HCT116 (cell line): ENCODE data around the gene SHF. TPM values are rescaled to one million over a fixed set of nuclear protein-coding genes. Genes with fewer than 3 reads are reported as not detected.

Experiments
- ATAC-seq: fragments of 200-7000 bp; cut with Tn5 transposase; 2 replicates; pipeline ENCODE4 v1.9.1; 2020; ENCODE audit warnings: mild to moderate bottlenecking, moderate library complexity
- BruUV-seq: library from RNA; stranded (reverse); fragments of 400-500 nt; replicated peaks from 2 replicates; lab custom pipeline; 2021; lab: Mats Ljungman, UMichigan
- CTCF ChIA-PET: fragments of 300-600 bp; sonication (Branson Sonifier 250); formaldehyde crosslinking; loops from one replicate; lab custom pipeline; 2021; ENCODE audit warnings: antibody characterized with exemption; lab: Charles Lee
- POLR2A ChIA-PET: fragments of 300-600, 350-600 bp; sonication (Branson Sonifier 250); formaldehyde crosslinking; loops from one replicate; lab custom pipeline; 2021; ENCODE audit warnings: antibody characterized with exemption; lab: Charles Lee
- RAD21 ChIA-PET, 2 experiments: fragments of 300-600 bp; sonication (Branson Sonifier 250); formaldehyde crosslinking; loops; one replicate each; lab custom pipeline; 2023; ENCODE audit warnings: low total read pairs in 2 of 2; ENCODE audit not compliant: uncharacterized antibody in 2 of 2, unreplicated experiment in 2 of 2, low non-redundant PET in 1 of 2; lab: Charles Lee
- DNase-seq: peaks from one replicate; pipeline ENCODE4 v3.0.0-alpha.2; 2010; ENCODE audit warnings: low read depth, low spot score
- H2AFZ ChIP-seq: fragments of 200-600 bp; shearing (Covaris generic), sonication (generic); 2 replicates; pipeline ENCODE4 v1.6.1; 2017; ENCODE audit warnings: low read depth, mixed run types, mixed read lengths, antibody characterized with exemption, low read length; ENCODE audit not compliant: poor library complexity, severe bottlenecking
- H3K27ac ChIP-seq: 2 replicates; pipeline ENCODE4 v1.5.1; 2012; ENCODE audit warnings: low read depth, low read length
- H3K27me3 ChIP-seq: fragments of 200-600 bp; sonication (generic); 2 replicates; pipeline ENCODE4 v1.6.1; 2016; ENCODE audit warnings: mixed run types, low read length, mixed read lengths; ENCODE audit not compliant: insufficient read depth
- H3K36me3 ChIP-seq, 2 experiments: fragments of 200-500 bp in 1 of 2; fragments of 200-600 bp in 1 of 2; sonication (Bioruptor generic) in 1 of 2; sonication (generic) in 1 of 2; 2 replicates each; pipeline versions ENCODE4 v1.5.1 to v1.6.1; 2014 to 2016; ENCODE audit warnings: low read length in 2 of 2, inconsistent platforms in 1 of 2, mixed read lengths in 1 of 2, mixed run types in 1 of 2; ENCODE audit not compliant: insufficient read depth in 2 of 2, control insufficient read depth in 1 of 2
- H3K4me1 ChIP-seq, 2 experiments: fragments of 200-600 bp in 1 of 2; sonication (generic) in 1 of 2; 2 replicates each; pipeline versions ENCODE4 v1.5.1 to v1.6.1; 2012 to 2017; ENCODE audit warnings: low read length in 2 of 2, inconsistent platforms in 1 of 2, mild to moderate bottlenecking in 1 of 2, mixed read lengths in 1 of 2, mixed run types in 1 of 2, moderate library complexity in 1 of 2; ENCODE audit not compliant: insufficient read depth in 2 of 2, control insufficient read depth in 1 of 2
- H3K4me2 ChIP-seq: fragments of 200-600 bp; sonication (generic); 2 replicates; pipeline ENCODE4 v1.6.1; 2017; ENCODE audit warnings: mixed run types, low read length, mixed read lengths
- H3K4me3 ChIP-seq, 2 experiments: fragments of 200-600 bp in 1 of 2; sonication (generic) in 1 of 2; replicated peaks in 1 of 2; 2 replicates each; pipeline ENCODE4 v1.5.1; 2011 to 2016; ENCODE audit warnings: low read length in 2 of 2, control low read depth in 1 of 2, low read depth in 1 of 2, mild to moderate bottlenecking in 1 of 2, mixed read lengths in 1 of 2, mixed run types in 1 of 2
- H3K79me2 ChIP-seq: fragments of 200-600 bp; sonication (generic); 2 replicates; pipeline ENCODE4 v1.6.1; 2017; ENCODE audit warnings: mild to moderate bottlenecking, mixed run types, low read length, moderate library complexity, mixed read lengths; ENCODE audit not compliant: insufficient read depth
- H3K9ac ChIP-seq: fragments of 200-600 bp; sonication (generic); 2 replicates; pipeline ENCODE4 v1.6.1; 2016; ENCODE audit warnings: low read length, mixed read lengths
- H3K9me2 ChIP-seq: fragments of 200-600 bp; sonication (generic), shearing (Covaris generic); 2 replicates; pipeline ENCODE4 v1.6.1; 2017; ENCODE audit warnings: mixed run types, mild to moderate bottlenecking, moderate library complexity; ENCODE audit not compliant: insufficient read depth
- H3K9me3 ChIP-seq, 2 experiments: fragments of 200-500 bp in 1 of 2; fragments of 200-600 bp in 1 of 2; sonication (Bioruptor generic) in 1 of 2; sonication (generic) in 1 of 2; 2 replicates each; pipeline ENCODE4 v1.6.1; 2014 to 2017; ENCODE audit warnings: low read length in 2 of 2, mixed read lengths in 2 of 2, inconsistent platforms in 1 of 2, low read depth in 1 of 2, mild to moderate bottlenecking in 1 of 2, mixed run types in 1 of 2, moderate library complexity in 1 of 2; ENCODE audit not compliant: control insufficient read depth in 1 of 2, insufficient read depth in 1 of 2
- H4K20me1 ChIP-seq: fragments of 200-600 bp; sonication (generic), shearing (Covaris generic); 2 replicates; pipeline ENCODE4 v1.6.1; 2017; ENCODE audit warnings: mixed run types, mild to moderate bottlenecking, moderate library complexity; ENCODE audit not compliant: insufficient read depth
- ATF3 ChIP-seq: IDR thresholded peaks from 2 replicates; pipeline ENCODE4 v1.6.1; 2012
- CTCF ChIP-seq, 3 experiments: fragments of 200-600 bp in 1 of 3; sonication (generic) in 1 of 3; IDR thresholded peaks in 2 of 3; conservative IDR thresholded peaks in 1 of 3; 2 replicates each; pipeline ENCODE4 v1.5.1; 2012 to 2017; ENCODE audit warnings: low read depth in 2 of 3, low read length in 2 of 3, antibody characterized with exemption in 1 of 3, borderline replicate concordance in 1 of 3, control low read depth in 1 of 3, mild to moderate bottlenecking in 1 of 3, mixed read lengths in 1 of 3, mixed run types in 1 of 3, moderate library complexity in 1 of 3; ENCODE audit not compliant: insufficient read depth in 1 of 3
- EGR1 ChIP-seq: IDR thresholded peaks from 2 replicates; pipeline ENCODE4 v1.6.1; 2012; ENCODE audit warnings: low read depth
- ELF1 ChIP-seq: IDR thresholded peaks from 2 replicates; pipeline ENCODE4 v1.6.1; 2012; ENCODE audit warnings: low read depth, borderline replicate concordance
- EZH2 ChIP-seq: fragments of 200-600 bp; sonication (generic); IDR thresholded peaks from 2 replicates; pipeline ENCODE4 v1.6.1; 2017; ENCODE audit warnings: antibody characterized with exemption, mixed run types
- EZH2phosphoT487 ChIP-seq: fragments of 200-600 bp; IDR thresholded peaks from 2 replicates; pipeline ENCODE4 v1.6.1; 2018; ENCODE audit warnings: antibody characterized with exemption, borderline replicate concordance
- FOSL1 ChIP-seq: IDR thresholded peaks from 2 replicates; pipeline ENCODE4 v1.6.1; 2012; ENCODE audit warnings: low read depth
- JUND ChIP-seq: IDR thresholded peaks from 2 replicates; pipeline ENCODE4 v1.6.1; 2012
- MAX ChIP-seq: IDR thresholded peaks from 2 replicates; pipeline ENCODE4 v1.6.1; 2012
- POLR2A ChIP-seq: IDR thresholded peaks from 2 replicates; pipeline ENCODE4 v1.7.0; 2011; ENCODE audit warnings: borderline replicate concordance; ENCODE audit not compliant: insufficient read depth, insufficient read length; ENCODE audit errors: extremely low read depth
- POLR2AphosphoS5 ChIP-seq: IDR thresholded peaks from 2 replicates; pipeline ENCODE4 v1.6.1; 2011; ENCODE audit warnings: mild to moderate bottlenecking, low read depth, low read length, moderate library complexity
- RAD21 ChIP-seq: IDR thresholded peaks from 2 replicates; pipeline ENCODE4 v1.6.1; 2012; ENCODE audit warnings: low read depth, mild to moderate bottlenecking
- REST ChIP-seq: IDR thresholded peaks from 2 replicates; pipeline ENCODE4 v1.6.1; 2012; ENCODE audit warnings: low read depth
- SIN3A ChIP-seq: IDR thresholded peaks from 2 replicates; pipeline ENCODE4 v1.6.1; 2012; ENCODE audit warnings: low read depth
- SP1 ChIP-seq: IDR thresholded peaks from 2 replicates; pipeline ENCODE4 v1.6.1; 2012; ENCODE audit warnings: low read depth
- SRF ChIP-seq: IDR thresholded peaks from 2 replicates; pipeline ENCODE4 v1.6.1; 2012; ENCODE audit warnings: low read depth
- YY1 ChIP-seq: IDR thresholded peaks from 2 replicates; pipeline ENCODE4 v1.6.1; 2011; ENCODE audit warnings: low read length, low read depth, moderate library complexity, mild to moderate bottlenecking; ENCODE audit not compliant: insufficient replicate concordance; ENCODE audit errors: extremely low read depth
- ZFX ChIP-seq: fragments of 450-650 bp; IDR thresholded peaks from 2 replicates; pipeline ENCODE4 v1.6.1; 2017
- intact Hi-C: fragments of 100-400 bp; cut with micrococcal nuclease; formaldehyde crosslinking; loops from 2 replicates; pipeline ENCODE4 v1.10.0; 2022
- total RNA-seq: library from RNA; stranded (reverse); gene quantifications from one replicate; pipeline ENCODE4 v1.2.1, GENCODE V29; 2021; ENCODE audit not compliant: unreplicated experiment

Gene SHF
- total RNA-seq, 1 experiment from 2014 or later = 2.6 TPM

- TF ChIP-seq SRF = no peak
- no peak for TF ChIP-seq REST
- TF ChIP-seq EZH2 = no peak
- TF ChIP-seq ATF3 = no peak
- TF ChIP-seq EGR1 = no peak
- TF ChIP-seq RAD21 = no peak
- TF ChIP-seq MAX = no peak
- TF ChIP-seq CTCF (IDR thresholded peaks at IDR 0.05 in 2 of 3, conservative IDR thresholded peaks at IDR 0.05 in 1 of 3; ENCODE audit: borderline replicate concordance in 1 of 3, insufficient read depth in 1 of 3, low read depth in 2 of 3, low read length in 2 of 3) = no peak
- TF ChIP-seq SIN3A = no peak
- no peak for TF ChIP-seq POLR2A
- TF ChIP-seq FOSL1 = no peak
- no peak for TF ChIP-seq EZH2phosphoT487
- no peak for TF ChIP-seq ZFX
- TF ChIP-seq POLR2AphosphoS5 = no peak
- no peak for TF ChIP-seq JUND
- no peak for TF ChIP-seq YY1
- no peak for TF ChIP-seq ELF1
- TF ChIP-seq SP1 = no peak
- Histone ChIP-seq H3K36me3 (no peaks in the 10 kb centered on the region), H3K9ac (no peak overlapping the region), H3K27me3 (no peaks in the 10 kb centered on the region), H3K9me3 (peaks cover 4 to 6% of the 10 kb centered on the region in 2 experiments; a peak in 2 of 4 replicates), H3K9me2 (no peaks in the 10 kb centered on the region), H3K4me2 (no peak overlapping the region), H2AFZ (no peak overlapping the region), H3K27ac (no peak overlapping the region), H3K4me1 (no peaks in the 10 kb centered on the region), H3K4me3 (no peak overlapping the region), H3K79me2 (no peaks in the 10 kb centered on the region), H4K20me1 (no peaks in the 10 kb centered on the region)
- BruUV-seq = no TSS peak
- ATAC-seq (no peak), DNase-seq (no peak)
- POLR2A ChIA-PET = no interaction called here
- CTCF ChIA-PET = interaction anchor here (0.8 to 1.1 kb wide), 2 partner anchors 26 to 27 kb away, joined by 3 read pairs; no protein-coding TSS in a partner anchor
- intact Hi-C loops = no loop called here
- RAD21 ChIA-PET = no interaction called here
These were observed 43.4 kb upstream of the SHF start for GRCh38 chr15:45231132-45231531.
